Hepatic stellate cell (primary cell): ENCODE measurements around the gene PGM5.

Experiments
- DNase-seq: peaks from one replicate; pipeline ENCODE4 v3.0.0; 2011; ENCODE audit warnings: low spot score

Gene PGM5

DNA sequence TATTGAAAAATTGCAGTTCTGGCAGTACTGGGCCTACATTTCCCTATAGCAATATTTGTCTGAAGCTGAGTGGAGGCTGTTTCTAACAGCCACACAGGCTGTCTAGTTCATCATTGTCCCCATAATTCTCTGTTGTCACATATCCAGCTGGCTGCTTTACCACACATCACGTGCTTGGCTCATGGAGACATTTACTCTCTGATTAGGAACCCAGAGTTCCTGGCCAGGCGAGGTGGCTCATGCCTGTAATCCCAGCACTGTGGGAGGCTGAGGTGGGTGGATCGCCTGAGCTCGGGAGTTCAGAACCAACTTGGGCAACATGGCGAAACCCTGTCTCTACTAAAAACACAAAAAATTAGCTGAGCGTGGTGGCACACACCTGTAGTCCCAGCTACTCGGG lies 81.4 kb downstream of the PGM5 start:
- DNase-seq: no peak

DNA sequence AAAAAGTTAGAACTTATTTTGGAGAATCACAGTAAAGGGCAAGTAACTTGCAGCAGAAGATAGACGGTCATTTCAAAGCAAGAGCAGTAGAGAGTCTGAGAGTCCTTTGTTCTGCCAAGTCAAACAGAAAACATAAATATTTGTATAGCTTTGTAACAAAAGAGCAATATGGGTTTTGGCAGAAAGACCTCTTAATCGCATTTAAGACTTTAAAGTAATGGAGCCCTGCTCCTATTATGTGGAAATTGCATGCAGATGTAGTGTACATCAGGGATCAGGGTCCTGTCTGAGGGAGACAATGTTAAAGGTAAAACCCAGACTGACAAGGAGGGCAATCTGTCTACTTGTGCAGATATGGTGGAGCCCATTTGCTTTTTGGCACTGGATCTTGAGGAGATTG lies 87.2 kb downstream of the PGM5 start:
- DNase-seq: no peak

DNA sequence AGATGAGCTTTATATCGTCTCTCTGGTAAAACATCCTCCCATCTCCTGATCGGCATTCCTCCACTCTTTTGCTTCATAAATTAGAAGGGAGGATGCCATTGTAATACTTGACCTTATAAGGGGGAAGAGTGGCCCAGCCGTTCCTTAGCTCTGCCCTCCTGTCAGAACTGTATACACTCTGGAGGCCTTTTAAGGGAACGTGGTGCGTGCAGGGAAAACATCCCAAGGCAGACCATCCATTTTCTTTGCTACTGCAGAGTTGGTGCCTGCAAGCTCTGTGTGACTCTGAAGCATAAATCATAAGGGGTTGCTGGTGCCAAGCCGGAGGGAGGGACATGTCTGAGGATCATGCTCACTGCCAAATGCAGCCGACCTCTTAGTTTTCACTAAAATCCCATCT lies 90.4 kb downstream of the PGM5 start:
- DNase-seq: peak; percentile 6

DNA sequence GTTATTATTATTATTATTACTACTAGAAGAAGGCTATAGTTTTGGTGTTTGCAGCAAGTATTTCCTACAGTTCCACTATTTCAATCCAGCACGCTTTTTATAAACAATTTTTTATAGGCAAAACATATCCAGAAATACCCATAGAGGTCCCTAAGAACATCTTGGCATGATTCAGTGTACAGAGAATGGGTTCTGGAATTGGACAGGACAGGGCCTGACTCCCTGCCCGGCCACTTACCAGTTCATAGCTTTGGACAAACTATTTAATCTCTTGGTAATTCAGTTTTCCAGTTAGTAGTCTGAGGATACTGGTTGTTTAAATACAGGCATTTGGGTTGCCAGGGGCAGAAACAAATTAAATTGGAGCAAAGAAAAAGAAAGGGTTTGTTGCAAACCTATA lies 91.2 kb downstream of the PGM5 start:
- no peak for DNase-seq

DNA sequence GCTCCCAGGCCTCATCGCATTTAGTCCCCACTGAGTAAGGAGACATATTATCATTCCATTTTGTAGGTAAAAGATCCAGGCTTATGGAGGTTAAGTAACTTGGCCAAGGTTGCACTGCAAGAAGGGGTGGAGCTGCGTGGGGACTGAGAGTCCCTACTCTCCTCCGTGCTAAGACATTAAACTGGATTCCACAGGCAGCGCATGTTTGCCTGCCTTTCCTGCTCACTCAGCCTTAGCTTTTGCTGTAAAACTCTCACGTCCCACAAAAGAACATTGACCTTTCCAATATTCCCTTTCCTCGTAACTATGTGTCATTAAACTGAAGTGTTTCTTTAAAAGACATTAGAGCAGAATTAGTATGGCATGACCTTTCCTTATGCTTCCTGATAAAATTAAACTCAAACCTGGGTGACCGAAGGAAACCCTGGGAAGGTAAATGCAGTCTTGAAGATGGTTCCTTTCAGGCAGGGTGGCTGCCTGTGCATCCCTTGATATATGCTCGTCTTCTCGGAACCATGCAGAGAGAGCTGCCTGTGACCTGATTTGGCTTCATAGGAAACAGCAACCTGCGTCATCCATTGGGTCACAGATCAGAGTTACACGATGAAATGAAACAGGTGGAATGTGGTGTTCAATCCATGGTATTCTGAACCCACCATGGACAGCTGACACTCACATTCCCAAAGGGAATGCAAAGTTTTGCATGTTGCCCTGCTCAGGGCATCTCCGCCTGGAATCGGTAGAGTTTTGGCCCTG lies 98.3 kb downstream of the PGM5 start:
- no peak for DNase-seq

DNA sequence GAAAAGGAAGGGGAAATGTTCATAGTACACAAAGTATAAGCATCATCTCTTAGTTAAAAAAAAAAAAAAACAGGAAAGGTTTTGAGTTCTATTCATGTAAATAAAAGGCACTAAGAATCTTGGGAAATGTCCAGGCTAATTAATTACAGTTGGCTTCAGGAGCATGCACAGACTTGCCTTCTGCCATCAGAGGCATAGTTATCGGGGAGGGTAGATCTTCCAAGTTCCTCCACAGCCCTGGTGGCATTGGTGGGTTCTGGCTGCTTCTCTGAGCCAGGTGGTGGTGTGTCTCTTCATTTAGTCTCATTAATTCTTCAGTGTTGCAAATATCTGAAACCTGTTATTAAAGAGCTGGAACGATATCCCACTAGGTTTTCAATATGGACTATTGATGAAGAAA lies 99.0 kb downstream of the PGM5 start:
- DNase-seq: no peak

DNA sequence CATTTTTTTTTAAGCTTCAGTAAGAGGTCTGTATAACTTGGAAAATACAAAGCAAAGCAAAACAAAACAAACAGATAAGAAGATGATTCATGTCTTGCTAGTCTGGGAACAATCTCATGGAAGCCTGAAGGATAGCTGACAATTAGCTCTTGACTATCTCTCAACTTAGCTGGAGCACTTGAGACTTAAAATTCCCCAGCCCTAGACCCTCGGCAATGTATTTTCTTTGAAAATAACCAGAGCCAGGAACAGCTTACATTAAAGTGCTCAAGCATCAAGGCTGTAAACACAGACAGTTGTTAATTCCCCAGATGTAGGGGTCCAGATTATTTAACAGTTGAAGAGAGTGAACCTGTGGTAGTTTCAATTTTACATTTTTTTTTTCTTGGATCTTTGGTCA lies 101.4 kb downstream of the PGM5 start:
- DNase-seq: no peak

DNA sequence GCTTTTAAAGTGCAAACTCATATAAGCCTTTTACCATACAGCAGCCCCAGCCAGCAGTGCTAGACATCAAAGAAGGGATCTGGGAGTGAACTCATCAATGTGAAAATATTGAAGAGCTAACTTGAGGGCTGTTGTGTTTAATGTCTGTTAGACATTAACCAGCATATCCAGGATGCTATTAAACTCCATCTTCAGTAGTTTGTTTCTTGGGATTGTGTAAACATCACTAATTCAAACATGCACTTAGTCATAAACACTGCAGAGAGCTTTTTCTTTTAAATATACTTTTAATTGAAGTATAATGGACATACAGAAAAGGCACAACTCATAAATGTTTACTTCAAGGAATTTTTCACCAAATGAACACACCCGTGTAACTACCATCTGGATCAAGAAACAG lies 102.5 kb downstream of the PGM5 start:
- no peak for DNase-seq

DNA sequence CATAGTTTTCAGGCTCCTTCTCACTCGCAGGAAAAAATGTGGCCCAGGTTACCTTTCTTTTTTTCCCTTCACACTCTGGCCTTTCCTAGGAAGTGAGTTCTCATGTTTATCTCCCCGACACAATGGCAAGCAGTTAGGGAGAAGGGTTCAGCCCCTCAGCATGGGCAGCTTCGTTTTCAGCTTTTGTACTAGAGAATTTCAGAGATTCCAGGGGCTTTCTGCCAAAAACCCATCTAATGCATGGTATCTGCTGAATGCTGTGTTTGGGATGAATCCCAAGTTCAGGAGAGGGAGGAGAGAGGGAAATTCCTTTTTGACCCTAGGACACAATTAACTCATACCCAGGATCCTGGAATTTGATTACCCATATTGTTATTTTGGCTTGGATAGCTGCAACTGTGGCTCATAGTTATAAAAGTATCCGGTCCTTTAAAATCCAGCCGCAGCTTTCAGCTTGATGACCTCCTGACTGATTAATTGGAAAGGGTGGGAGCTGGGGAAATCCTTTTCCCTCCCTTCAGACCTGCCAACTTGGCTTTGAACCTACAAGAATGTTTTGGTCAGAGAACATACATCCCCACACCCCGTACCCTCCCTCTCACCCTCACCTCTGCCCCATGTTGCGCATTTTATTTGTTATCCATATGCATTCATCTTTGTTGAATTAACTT lies 105.8 kb downstream of the PGM5 start:
- DNase-seq: no peak

DNA sequence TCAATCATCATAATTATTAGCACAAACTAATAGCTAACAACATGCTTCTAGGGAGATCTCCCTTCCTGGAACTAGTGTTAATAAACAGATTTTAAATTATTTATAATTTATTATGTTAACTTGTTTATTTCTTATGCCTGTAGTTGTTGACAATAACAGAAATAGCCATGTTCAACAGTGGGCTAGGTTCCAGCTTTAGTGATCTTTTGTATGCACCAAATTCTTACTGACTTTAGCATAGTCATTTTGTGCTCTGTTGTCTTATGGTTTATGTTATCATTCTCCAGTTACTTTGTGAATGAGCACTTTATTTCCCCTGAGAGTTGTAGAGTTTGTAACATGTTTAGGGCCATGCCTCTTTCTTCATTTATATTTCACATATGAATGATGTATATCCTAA lies 113.7 kb downstream of the PGM5 start:
- no peak for DNase-seq

DNA sequence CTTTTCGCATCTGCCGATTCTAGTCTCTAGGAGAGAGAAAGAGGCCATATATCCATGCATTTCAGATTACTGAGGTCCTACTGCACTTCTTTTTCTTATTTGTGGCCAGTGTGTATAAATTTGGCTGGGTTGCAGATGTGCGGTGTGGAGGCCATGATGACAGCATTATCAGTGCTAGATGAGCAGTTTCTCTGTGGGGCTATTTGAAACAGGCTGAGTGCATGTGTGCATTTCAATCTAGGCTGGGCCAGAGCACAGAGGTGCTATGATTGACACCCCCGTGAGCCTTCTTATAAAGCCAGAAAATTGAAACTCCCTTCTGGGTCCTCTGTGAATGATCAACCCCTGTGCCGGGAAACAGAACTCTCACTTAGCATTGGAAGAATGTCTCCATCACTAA lies 114.2 kb downstream of the PGM5 start:
- no peak for DNase-seq

DNA sequence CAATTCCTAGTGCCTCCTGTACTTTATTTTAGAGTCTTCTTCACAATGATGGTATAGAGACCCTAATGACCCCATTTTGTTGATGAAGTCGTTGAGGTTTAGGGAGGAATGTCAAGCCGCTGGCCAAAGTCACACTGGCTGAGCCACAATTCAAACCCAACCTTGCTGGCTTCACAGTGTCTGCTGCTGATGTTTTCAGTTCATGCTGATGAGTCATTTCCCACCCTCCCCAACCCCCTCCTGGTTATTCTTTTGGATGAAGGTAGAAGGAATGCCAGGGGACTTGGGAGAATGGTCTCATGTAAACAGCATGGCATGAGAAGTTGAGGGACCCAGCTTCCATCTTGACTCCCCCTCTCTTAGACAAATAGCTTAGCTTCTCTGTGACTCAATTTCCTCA lies 115.7 kb downstream of the PGM5 start:
- peak; percentile 11 for DNase-seq

DNA sequence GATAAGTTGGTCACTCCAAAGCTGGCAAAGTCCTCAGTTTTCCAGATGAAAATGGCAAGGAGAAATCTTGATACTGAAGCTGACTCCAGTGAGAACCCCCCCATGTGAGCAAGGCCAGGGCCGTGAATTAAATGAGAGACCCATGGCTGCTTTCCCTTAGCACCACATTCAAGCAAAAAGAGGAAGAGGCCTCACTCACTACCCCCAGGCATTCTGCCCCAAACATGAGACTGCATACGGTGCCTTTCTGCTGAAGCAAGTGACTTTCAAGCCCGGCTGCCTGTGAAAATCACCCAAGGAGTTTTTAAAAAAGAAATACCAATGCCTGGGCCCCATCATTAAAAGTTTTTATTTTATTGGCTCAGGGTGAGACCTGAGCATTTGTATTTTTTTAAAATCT lies 117.4 kb downstream of the PGM5 start:
- DNase-seq: no peak

DNA sequence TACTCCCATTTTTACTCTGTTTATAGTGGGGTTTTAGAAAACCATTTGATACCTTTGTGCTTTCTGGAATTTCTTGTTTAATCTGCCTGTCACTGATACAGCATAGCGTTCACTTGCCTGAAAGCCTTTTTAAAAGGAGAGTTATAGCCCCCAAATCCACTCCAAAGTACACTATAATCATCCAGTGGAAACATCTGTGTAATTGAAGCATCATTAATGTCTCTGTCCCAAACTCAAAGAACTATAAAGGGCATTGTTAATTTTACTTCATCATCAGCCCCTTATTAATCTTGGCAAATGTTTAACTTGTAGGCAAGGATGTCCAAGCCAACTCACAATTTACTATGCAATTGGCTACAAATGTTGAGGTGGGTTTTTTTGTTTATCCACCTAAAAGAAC lies 120.0 kb downstream of the PGM5 start:
- DNase-seq: no peak

DNA sequence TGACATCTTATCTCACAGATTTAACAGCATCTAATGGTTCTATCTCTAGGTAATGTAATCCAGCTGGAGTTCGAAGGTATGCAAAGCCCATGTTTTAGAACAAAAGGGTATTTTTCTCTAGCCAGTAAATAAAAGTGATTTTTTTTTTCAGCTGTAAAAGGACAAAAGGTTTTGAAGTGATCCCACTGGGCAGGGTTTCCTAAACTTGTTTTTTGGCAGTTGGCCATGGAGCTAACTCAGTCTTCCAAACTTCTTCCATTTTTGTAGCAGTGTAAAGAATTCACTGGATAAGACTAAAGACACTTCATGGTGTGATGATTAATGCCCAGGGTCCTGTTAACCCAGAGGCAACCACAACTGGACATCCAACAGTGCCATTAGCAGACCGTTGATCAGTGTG lies 120.4 kb downstream of the PGM5 start:
- no peak for DNase-seq

DNA sequence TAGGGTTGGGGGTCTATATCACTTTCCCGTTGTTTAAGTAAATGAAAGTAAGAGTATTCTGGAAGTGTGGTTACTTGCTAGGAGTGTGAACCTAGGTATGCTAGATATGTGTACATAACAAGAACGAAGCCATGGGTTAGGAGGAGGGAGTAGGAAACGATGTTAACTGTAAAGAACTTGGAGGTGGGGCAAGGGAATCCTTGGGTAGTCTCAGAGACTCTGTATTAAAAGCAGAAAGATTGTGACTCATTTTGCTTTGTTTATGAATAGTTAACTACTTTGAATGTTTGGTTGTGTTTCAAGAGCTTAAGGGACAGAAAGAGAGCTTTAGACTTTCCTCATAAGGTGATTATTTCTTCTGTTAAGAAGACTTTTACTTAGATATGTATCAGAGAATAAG lies 124.4 kb downstream of the PGM5 start:
- DNase-seq: no peak

DNA sequence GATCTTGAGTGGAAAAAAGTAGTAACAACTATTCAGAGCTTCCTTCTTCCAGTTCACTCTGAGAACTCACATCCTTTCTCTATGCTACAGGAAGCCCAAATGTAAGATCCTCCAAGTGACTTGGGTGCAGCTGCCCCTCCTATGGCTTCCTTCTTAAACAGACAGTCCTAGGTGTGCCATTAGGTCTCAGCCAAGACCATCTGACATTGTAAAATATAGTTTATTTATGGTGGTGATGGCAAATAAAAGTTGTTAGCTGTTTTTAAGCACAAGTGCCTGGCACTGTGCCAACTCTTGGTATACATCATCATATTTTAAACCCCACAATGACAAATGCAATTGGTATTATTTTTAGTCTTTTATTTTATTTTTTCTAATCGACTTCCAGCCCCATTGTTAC lies 126.1 kb downstream of the PGM5 start:
- no peak for DNase-seq

DNA sequence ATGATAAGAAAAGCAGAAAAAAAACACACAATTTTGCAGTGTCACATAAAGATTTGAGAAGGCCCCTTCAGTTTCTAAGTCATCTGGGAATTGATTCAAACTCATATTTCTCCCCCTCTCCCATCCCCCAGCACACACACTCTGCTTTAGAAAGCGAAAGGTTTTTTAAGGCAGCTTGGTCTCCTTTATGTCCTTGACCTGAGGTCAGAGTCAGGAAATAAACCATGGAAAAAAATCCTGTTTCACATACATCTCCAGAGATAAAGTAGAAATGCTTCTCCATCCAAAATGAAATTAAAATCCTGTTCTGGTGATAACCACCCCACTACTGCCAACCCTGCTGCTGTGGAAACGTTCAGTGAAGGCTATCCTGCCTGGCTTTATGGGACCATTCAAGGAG lies 131.7 kb downstream of the PGM5 start:
- no peak for DNase-seq

DNA sequence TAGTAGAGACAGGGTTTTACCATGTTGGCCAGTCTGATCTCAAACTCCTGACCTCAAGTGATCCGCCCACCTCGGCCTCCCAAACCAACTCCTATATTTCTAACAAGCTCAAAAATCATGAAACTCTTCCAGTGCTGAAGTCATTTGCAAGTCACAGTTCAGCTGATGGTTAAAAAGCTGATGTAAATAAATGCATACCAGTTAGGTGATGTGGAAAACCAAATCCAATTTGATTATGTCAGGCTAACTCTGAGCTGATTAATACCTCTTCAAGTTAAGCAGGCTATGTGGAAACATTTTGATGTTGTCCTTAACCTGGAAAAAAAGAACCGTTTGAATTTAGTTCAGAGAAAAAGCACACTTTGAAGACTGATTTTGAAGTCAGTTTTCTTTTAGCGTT lies 133.2 kb downstream of the PGM5 start:
- no peak for DNase-seq

DNA sequence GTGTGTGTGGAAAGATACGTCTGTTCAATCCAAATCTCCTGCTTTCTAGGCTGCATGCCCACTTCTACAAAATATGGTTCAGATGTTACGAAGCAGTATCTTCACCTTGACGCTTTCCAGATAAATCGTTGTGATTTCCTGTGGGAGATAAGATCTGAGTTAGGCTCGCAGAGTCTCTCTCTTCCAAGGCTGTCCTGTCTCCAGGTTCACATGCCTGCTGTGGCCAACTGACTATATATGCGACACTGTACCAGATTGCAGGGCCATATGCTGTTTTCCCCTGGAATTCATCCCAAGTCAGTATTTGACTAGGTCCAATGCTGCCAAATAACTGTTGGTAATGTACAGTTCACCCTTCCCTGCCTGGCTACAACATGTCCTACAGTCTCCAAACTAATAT lies 136.4 kb downstream of the PGM5 start:
- no peak for DNase-seq

DNA sequence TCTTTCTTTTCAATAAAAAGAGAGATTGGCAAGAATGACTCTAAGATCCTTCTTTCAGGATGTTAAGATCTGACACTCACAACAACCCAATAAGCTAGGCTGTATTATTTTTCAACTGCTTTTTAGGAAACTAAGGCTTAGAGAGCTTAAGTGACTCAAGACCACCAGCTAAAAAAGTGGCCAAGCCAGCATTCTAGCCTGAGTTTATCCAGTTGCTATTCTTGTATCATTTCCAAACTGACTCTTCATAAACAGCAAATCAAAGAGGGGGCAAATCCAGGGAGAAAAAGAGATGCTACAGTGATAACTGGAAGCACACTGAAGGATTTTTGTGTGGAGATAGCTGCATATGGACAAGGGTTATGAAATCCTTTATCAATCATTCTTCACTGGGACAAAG lies 137.1 kb downstream of the PGM5 start:
- no peak for DNase-seq

DNA sequence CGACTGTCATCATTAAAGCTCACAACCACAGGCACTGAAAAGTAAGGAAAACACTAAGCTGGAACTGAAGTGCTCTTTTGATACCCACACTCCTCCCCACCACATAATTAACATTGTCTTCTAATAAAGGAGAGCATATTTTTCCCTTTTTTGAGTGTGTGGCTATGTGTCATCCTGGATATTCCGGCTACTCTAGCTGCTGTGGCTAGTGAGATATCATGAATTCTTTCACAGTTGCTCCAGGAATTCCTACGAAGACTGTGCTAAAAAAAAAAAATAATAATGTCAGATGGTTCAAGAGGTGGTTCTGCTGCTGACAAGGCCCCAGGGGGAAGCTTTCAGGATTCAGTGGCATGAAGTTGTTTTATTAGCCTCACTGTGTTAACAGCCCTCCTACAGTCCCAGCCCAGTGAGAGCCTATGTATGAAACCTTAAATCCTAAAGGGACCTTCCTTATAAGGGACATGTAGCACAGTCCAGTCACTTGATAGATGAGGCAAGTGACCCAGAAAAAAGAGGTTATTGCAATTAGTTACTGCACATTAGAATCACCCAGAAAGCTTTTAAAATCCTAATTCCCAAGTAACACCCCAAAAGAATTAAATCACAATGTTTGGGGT lies 137.7 kb downstream of the PGM5 start:
- DNase-seq: no peak

DNA sequence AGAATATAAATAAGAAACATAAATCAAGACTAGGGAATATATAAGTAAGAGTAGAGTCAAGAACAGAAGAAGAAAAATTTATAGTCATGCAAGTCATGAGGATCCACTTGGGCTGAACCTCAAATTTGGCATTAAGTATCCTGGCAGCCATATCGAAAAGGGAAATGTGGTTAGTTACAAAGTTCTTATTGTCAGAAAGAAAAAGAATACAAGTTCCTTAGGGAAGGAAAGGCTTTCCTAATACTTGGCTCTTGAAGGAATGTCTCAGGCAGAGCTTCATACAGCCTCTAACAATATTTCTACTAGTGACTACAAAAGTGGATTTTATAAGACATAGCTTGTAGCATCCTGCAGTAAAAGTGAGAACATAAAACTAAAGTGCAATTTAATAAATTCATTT lies 138.8 kb downstream of the PGM5 start:
- DNase-seq: no peak

DNA sequence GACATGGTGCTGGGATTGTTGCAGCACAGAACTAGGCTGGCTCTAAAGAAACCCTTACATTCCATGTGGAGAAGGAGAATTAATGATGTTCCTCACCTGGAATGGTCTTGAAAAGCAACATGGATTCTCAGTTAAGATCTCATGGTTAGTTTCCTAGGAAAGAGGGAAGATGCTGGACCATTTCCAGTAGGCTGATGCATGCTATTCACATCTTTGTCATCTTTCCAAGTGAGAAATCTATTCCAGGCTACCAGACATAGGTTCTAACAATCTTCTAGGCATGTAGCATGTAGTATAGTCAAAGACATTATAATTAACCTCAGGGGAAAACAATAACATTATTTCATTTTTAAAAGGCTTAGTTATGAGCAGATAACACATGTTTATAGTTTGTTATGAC lies 139.9 kb downstream of the PGM5 start:
- DNase-seq: no peak
